Kidney tubule cell (primary cell): ENCODE data around the gene DOK7.

Experiments used
- DNase-seq: peaks from one replicate; pipeline ENCODE4 v3.0.0-alpha.2; 2018; ENCODE audit warnings: low spot score

DOK7 gene

DNA sequence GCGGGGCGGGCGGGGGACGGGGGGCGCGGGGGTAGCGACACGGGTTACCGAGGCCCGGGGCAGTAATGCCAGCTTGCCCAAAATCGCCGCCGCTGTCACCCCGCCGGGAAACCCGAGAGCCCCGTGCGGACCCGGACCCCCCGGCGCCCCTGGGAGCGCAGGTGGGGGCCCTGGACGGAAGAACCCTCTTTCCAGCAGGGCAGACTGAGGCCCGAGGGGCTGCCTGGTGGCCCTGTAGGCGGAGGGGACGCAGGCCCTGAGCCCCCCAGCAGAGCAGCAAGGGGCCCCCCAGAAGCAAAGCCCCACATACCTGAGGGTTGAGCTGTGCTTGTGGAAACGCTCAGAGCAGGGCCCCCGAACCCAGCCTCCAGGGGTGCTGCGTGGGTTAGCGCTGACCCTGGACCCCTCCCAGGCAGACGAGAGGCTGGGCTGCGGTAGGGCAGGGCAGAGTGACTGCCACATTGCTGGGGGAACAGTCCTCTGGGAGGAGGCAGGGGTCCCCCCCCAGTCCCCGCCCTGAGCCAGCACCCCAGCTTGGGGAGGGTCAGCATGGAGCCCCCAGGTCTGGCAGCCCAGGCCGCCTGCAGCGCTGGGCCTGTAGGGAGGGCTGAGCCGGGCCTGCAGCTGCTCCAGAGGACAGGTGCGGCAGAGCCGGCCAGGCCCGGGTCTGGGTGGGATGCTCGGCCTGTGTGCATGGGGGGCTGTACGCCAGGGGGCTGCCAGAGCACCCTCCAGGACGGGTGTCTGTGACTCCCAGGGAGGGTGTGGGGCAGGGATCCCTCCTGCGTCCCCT is 646 bp downstream of the DOK7 start:
- DNase-seq, result no peak

DNA sequence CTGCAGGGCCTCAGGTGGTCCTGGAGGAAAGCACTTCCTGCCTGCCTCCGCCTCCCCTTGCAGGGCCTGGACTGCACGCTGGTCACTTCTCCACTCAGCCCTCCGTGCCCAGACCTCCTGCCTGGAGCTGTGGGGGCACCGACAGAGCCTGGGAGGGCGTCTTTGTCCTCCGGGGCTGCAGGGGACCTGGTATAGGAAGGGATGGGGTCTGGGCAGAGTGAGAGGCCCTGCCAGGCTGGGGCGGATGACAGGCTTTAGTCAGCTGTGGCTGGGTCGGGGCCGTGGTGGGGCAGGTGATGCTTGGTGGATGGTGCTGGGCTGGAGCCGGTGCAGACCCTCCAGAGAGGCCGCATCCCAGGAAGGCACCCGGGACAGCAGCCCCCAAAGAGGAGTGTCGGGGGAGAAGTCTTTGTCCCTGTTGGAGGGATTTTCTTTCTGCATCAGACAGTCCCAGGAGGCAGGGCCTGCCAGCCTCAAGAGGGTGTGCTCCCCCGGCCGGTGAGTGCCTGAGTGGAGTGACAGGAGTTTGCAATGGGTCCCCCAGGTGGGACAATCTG is 1.3 kb downstream of the DOK7 start:
- no peak for DNase-seq

GRCh38 chr4:3464911-3465697 is 2.0 kb downstream of the DOK7 start:
- no peak for DNase-seq

DNA sequence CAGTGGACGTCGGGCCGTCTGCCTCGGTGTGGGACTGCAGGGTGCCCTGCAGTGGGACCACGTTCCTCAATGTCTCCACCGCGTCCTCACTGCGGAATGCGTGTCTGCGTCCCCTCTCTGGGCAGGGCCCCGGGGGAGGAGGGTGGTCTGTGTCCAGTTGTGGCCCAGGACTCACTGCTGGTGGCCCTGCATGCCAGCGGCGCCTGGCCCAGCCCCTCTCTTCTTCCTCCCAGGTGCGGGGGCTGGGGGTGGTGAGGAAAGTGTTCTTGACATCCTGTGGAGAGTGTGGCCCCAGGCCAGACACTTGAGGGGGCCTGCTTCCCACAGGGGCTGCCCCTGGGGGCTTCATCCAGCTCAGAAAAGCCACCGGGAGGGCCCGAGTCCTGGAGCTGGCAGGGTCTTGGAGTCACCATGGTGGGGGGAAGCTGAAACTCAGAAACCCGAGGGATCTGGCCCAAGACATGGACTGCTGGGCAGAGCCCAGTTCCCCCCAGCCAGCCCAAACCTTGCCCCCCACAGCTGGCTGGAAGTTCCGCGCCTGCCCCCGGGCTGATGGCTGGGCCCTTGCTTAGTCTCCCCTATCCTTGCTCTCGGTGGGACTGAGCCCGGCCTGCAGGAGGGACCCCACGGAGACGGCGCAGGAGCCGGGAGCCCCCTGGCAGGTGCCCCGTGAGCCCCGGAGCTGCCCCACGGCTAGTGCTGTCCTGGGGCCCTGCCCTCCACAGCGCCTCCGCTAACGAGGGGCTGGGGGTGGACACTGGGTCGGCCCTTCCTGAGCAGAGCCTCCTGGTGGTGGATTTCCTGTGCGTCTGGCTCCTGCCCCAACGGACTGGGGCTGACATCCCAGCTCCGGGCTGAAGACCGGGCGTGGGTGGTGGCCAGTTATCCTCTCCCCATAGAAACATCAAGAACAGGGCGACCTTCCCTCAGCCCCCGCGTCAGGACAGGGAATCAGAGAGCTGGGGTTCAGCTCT is 2.9 kb downstream of the DOK7 start:
- DNase-seq, result no peak

DNA sequence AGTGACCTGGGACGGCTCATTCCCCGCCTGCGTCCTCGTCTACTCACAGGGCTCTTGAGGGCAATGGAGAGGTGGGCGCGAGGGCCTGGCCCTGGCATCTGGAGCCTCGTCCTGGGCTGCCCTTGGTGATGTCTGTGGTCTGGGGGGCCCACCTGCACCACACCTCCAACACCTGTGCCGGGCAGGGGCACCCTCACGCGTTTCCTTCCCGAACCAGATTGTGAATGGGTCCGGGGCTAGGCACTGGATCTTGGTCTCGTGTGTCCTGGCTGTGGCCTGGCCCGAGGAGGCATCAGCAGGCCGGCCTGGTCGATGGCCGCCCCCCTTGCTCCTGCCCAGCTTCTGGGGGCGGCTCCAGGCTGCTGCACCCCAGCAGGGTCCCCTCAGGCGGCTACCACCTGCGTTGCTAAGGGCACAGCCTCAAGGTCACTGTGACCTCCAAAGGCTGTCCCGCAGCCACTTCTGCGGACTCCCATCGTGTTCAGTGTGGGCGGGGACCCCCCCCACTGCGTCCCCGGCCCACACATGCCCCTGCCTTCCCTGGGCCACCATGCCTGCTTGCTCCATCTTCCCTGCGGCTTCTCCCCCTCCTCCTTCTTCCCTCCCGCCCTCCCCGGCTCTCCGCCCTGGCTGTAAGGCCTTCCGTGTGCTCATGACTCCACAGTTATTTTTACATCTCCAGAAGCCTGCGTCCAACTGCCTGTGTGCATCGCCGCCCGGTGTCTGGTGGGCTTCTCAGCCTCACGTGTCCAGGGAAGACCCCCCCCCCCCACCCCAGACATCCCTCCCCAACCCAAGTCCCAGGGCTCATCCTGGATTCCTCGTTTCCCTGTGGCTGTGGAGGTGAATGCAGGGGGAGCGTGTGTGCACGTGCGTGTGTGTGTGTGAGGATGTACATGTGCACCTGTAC is 3.8 kb downstream of the DOK7 start:
- no peak for DNase-seq

GRCh38 chr4:3467601-3468031 is 4.5 kb downstream of the DOK7 start:
- DNase-seq, result no peak

- DNase-seq, result no peak
Measured at GRCh38 chr4:3468154-3468553, 5.0 kb downstream of the DOK7 start.

DNA sequence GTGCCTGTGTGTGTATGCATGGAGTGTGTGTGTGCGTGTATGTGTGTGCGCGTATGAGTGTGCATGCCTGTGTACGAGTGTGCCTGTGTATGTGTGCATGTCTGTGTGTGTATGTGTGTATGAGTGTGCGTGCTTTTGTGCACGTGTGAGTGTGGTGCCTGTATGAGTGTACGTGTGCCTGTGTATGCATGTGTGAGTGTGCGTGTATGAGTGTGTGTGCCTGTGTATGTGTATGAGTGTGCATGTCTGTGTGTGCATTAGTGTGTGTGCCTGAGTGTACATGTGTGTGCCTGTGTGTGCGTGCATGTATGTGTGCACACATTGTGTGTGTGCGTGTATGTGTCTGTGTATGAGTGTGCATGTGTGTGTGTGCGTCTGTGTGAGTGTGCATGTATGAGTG is 5.7 kb downstream of the DOK7 start:
- no peak for DNase-seq

DNA sequence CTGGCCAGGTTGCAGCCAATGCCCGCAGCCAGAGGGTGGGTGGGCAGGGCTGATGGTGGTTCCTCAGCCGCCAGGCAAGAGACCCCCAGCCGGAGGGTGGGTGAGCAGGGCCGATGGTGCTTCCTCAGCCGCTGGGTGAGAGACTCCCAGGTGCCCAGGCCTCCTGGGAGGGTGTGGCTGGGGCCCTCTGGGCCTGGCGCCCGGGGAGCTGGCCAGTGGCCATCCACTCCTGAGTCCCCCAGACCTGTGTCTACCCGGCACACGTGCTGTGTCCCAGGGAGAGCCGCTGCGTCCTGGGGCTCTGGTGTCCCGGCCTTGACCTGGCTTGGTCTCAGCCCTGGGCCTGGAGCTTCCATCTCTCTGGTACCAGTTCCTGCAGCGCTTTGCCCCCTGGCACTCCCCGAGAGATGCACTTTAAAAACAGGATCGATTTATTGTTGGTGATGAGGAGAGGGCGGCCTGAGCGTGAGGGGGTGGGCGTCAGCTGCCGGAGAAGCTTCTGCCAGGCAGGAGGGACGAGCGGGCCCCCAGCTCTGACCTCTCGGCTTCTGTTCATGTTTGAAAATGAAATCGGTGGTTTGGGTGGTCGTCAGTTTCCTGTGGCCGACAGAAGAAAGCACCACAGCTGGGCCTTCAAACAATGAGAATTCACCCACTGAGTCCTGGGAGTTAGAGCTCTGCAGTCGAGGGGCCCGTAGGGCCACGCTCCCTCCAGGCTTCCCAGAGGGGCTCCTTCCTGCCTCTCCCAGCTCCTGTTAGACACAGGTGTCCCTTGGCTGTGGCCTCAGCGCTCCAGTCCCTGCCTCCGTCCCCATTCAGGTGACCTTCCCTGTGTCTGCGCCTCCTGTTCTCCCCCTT is 6.5 kb downstream of the DOK7 start:
- no peak for DNase-seq

- no peak for DNase-seq
Measured at GRCh38 chr4:3470244-3471097, 7.4 kb downstream of the DOK7 start.

- no peak for DNase-seq
Measured at GRCh38 chr4:3471098-3471760, 8.1 kb downstream of the DOK7 start.

GRCh38 chr4:3471886-3472285 is 8.8 kb downstream of the DOK7 start:
- no peak for DNase-seq

DNA sequence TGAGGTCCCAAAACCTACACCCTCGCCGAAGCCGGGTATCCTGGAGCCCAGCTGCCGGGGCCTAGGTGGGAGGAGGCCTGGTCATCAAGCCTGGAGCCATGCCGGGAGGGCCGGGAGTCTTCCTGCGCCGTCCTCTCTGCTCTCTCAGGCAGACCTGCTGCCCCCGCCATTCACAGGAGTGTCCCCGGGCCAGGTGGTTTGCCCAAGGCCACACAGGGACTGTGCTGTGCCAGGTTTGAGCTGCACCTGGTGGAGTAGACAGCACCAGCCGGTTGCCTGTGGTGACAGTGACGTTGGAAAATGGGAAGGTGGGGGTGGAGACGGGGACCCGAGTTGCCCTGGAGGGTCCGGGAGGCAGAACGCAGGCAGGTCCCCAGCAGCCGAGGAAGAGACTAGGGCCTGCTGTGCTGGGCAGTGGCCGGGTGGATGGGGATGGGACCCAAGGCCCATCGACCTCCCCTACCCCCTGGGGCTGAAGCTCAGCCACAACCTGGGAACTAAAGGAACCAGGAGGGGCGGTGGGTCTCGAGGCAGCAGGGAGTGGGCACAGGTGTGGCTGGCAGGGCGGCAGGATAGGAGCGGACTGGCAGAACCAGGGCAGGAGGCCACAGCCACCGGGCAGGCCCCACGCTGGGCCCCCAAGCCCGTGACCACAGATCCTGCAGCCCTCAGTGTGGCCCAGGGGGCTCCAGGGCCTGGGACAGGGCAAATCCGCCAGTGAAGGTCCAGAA is 9.5 kb downstream of the DOK7 start:
- no peak for DNase-seq

DNA sequence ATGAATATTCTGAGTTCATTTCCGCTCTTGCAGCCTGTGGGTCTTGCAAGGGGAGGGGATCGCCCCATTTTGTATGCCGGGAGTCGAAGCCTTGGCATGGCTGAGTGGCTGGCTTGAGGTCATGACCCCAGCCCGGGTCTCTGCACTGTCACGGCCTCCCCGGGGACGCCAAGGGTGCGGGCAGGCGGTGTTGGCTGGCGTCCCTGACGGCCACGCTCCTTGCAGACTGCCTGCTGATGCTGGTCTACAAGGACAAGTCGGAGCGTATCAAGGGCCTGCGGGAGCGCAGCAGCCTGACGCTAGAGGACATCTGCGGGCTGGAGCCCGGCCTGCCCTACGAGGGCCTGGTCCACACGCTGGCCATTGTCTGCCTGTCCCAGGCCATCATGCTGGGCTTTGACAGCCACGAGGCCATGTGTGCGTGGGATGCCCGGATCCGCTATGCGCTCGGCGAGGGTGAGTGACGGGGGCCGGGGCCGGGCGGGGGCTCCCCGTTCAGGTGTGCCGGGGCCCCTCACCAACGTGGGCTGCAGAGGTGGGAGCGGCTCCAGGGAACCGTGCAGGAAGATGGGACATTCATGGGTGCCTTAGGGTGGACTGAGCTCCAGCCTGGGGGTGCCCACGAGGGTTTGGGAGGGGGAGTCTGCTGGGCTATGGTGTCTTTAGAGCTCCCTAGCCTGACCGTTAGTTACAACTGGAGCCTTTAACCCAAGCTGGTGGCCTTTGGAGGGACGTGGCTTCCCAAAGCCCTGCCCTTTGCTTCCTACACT is 10.3 kb downstream of the DOK7 start:
- no peak for DNase-seq

GRCh38 chr4:3473996-3474765 is 11.1 kb downstream of the DOK7 start:
- DNase-seq, result no peak
